PFSK-1 (cell line): ENCODE data around the gene IPCEF1.

Source experiments
- FOXP2 ChIP-seq: optimal IDR thresholded peaks from 2 replicates; pipeline ENCODE3; 2011; ENCODE audit warnings: borderline replicate concordance, control low read depth, inconsistent platforms; ENCODE audit not compliant: insufficient read depth; ENCODE audit errors: extremely low read length, extremely low read depth
- POLR2AphosphoS5 ChIP-seq: IDR thresholded peaks from 2 replicates; pipeline ENCODE4 v1.6.1; 2012; ENCODE audit warnings: low read depth, mild to moderate bottlenecking, control low read depth, low read length, moderate library complexity
- REST ChIP-seq, 2 experiments: IDR thresholded peaks; 2 replicates each; pipeline versions ENCODE4 v1.6.1 to v1.8.0; 2011 to 2012; ENCODE audit warnings: low read depth in 2 of 2, low read length in 2 of 2, control low read depth in 1 of 2, inconsistent platforms in 1 of 2, mild to moderate bottlenecking in 1 of 2, moderate library complexity in 1 of 2; ENCODE audit not compliant: insufficient read depth in 1 of 2
- SIN3A ChIP-seq: IDR thresholded peaks from 2 replicates; pipeline ENCODE4 v1.6.1; 2012; ENCODE audit warnings: mild to moderate bottlenecking, low read length, moderate library complexity, borderline replicate concordance; ENCODE audit not compliant: insufficient read depth
- TAF1 ChIP-seq: IDR thresholded peaks from 2 replicates; pipeline ENCODE4 v1.6.1; 2012; ENCODE audit warnings: low read length, control low read depth, borderline replicate concordance; ENCODE audit not compliant: insufficient read depth

DNA sequence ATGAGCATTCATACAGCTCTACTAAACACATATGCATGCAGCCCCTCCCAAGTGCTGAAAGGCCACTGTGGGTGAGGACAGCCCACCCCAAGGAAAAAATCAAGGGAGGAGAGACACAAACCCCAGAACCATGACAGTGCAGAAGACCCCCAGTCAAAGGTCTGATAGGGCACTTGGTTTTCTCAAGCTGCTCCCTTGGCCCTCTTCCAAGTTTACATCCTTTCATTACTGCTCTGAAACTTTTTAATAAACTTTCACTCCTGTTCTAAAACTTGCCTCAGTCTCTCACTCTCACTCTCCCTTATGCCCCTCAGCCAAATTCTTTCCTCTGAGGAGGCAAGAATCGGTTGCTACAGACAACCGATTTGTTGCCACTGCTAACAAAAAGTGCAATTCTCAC lies 24.9 kb downstream of the IPCEF1 start:
- TF ChIP-seq POLR2AphosphoS5 (no peak), REST (IDR thresholded peaks at IDR 0.05; ENCODE audit: insufficient read depth in 1 of 2, low read depth in 2 of 2, low read length in 2 of 2) (no peak), TAF1 (no peak), SIN3A (no peak), FOXP2 (no peak)
